ENCODE measurements around the gene SSR1. TPM values are rescaled to one million over a fixed set of nuclear protein-coding genes. Genes with fewer than 3 reads are reported as not detected.

SSR1 gene
- total RNA-seq, 6 donors from 2014 or later: 14.5 to 135 (median 57.7) TPM

GRCh38 chr6:7304821-7305220 lies 8.2 kb downstream of the SSR1 start:
- Histone ChIP-seq H3K4me3 (no peak overlapping the region), H3K9me3 (no peaks in the 10 kb centered on the region), H3K27me3 (no peaks in the 10 kb centered on the region), H3K36me3 (peaks cover 19 to 99% (median 63%) of the 10 kb centered on the region in 4 donors), H3K27ac (no peak overlapping the region), H3K4me1 (peaks cover 6 to 22% (median 8%) of the 10 kb centered on the region in 4 donors)
- DNase-seq (no peak), ATAC-seq (ENCODE audit: low FRiP score in 2 of 2) (no peak)
- WGBS, 2 donors: 81 to 90% methylated on average over 1 of the region's 1 CpG
- TF ChIP-seq, protein P1, sequence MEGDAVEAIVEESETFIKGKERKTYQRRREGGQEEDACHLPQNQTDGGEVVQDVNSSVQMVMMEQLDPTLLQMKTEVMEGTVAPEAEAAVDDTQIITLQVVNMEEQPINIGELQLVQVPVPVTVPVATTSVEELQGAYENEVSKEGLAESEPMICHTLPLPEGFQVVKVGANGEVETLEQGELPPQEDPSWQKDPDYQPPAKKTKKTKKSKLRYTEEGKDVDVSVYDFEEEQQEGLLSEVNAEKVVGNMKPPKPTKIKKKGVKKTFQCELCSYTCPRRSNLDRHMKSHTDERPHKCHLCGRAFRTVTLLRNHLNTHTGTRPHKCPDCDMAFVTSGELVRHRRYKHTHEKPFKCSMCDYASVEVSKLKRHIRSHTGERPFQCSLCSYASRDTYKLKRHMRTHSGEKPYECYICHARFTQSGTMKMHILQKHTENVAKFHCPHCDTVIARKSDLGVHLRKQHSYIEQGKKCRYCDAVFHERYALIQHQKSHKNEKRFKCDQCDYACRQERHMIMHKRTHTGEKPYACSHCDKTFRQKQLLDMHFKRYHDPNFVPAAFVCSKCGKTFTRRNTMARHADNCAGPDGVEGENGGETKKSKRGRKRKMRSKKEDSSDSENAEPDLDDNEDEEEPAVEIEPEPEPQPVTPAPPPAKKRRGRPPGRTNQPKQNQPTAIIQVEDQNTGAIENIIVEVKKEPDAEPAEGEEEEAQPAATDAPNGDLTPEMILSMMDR (IDR thresholded peaks at IDR 0.05): no peak
- TF ChIP-seq POLR2AphosphoS5 (IDR thresholded peaks at IDR 0.05) (no peak), POLR2A (IDR thresholded peaks at IDR 0.05) (no peak), EP300 (IDR thresholded peaks at IDR 0.05) (no peak)

- Histone ChIP-seq H3K36me3 (peaks cover 35 to 98% (median 54%) of the 10 kb centered on the region in 4 donors), H3K27ac (no peak overlapping the region), H3K4me3 (no peak overlapping the region), H3K9me3 (no peaks in the 10 kb centered on the region), H3K27me3 (no peaks in the 10 kb centered on the region), H3K4me1 (peaks cover 0 to 6% (median 0%) of the 10 kb centered on the region in 4 donors)
- TF ChIP-seq POLR2A (IDR thresholded peaks at IDR 0.05) (no peak), EP300 (IDR thresholded peaks at IDR 0.05) (no peak), POLR2AphosphoS5 (IDR thresholded peaks at IDR 0.05) (no peak)
- TF ChIP-seq, protein P1 (IDR thresholded peaks at IDR 0.05): no peak
- DNase-seq (no peak), ATAC-seq (ENCODE audit: low FRiP score in 2 of 2) (no peak)
- WGBS, 2 donors: 81 to 88% methylated on average over 7 of the region's 7 CpGs
Measured at GRCh38 chr6:7301702-7302101, 11.3 kb downstream of the SSR1 start.

GRCh38 chr6:7300926-7301325 lies 12.1 kb downstream of the SSR1 start:
- H3K27me3 ChIP-seq: no peaks in the 10 kb centered on the region
- no peak for TF ChIP-seq POLR2A (IDR thresholded peaks at IDR 0.05)
- no peak for TF ChIP-seq POLR2AphosphoS5 (IDR thresholded peaks at IDR 0.05)
- TF ChIP-seq, protein P1 (IDR thresholded peaks at IDR 0.05): no peak
- no peak for TF ChIP-seq EP300 (IDR thresholded peaks at IDR 0.05)
- H3K27ac ChIP-seq: no peak overlapping the region
- ATAC-seq (ENCODE audit: low FRiP score in 2 of 2): no peak
- WGBS, 2 donors: 69 to 86% methylated on average over 5 of the region's 5 CpGs
- no peak for DNase-seq
- peaks cover 0 to 6% (median 0%) of the 10 kb centered on the region in 4 donors for H3K4me1 ChIP-seq
- H3K36me3 ChIP-seq: peaks cover 40 to 97% (median 53%) of the 10 kb centered on the region in 4 donors
- H3K4me3 ChIP-seq: no peak overlapping the region
- no peaks in the 10 kb centered on the region for H3K9me3 ChIP-seq

- ATAC-seq (ENCODE audit: low FRiP score in 2 of 2) (no peak), DNase-seq (no peak)
- no peak overlapping the region for H3K4me3 ChIP-seq
- H3K4me1 ChIP-seq: no peaks in the 10 kb centered on the region
- no peak overlapping the region for H3K27ac ChIP-seq
- TF ChIP-seq POLR2A (IDR thresholded peaks at IDR 0.05): no peak
- no peaks in the 10 kb centered on the region for H3K27me3 ChIP-seq
- H3K9me3 ChIP-seq: no peaks in the 10 kb centered on the region
- peaks cover 40 to 96% (median 60%) of the 10 kb centered on the region in 4 donors for H3K36me3 ChIP-seq
- 96 to 98% methylated on average over 1 of the region's 1 CpG for WGBS, 2 donors
Measured at GRCh38 chr6:7298113-7298512, 14.9 kb downstream of the SSR1 start.

- no peaks in the 10 kb centered on the region for H3K4me1 ChIP-seq
- TF ChIP-seq EP300 (IDR thresholded peaks at IDR 0.05) (no peak), POLR2A (IDR thresholded peaks at IDR 0.05) (no peak)
- TF ChIP-seq, protein P1 (IDR thresholded peaks at IDR 0.05): no peak
- DNase-seq (no peak), ATAC-seq (ENCODE audit: low FRiP score in 2 of 2) (no peak)
- H3K27ac ChIP-seq: no peak overlapping the region
- H3K9me3 ChIP-seq: no peaks in the 10 kb centered on the region
- no peak overlapping the region for H3K4me3 ChIP-seq
- H3K27me3 ChIP-seq: no peaks in the 10 kb centered on the region
- WGBS, 2 donors: 81 to 83% methylated on average over 2 of the region's 2 CpGs
- H3K36me3 ChIP-seq: peaks cover 39 to 96% (median 59%) of the 10 kb centered on the region in 4 donors
Measured at GRCh38 chr6:7296602-7297001, 16.4 kb downstream of the SSR1 start.
